GM18507 (cell line): Measurements from ENCODE around the gene ZFP1.

Experiments used
- DNase-seq: peaks from one replicate; pipeline ENCODE4 v3.0.0; 2011; ENCODE audit warnings: low read depth; ENCODE audit not compliant: insufficient read length; ENCODE audit errors: extremely low spot score
- FAIRE-seq: peaks from 2 replicates; lab custom pipeline; 2011; peaks lifted over from hg19 to GRCh38; lab: Jason Lieb, UNC

Gene ZFP1

GRCh38 chr16:75217389-75217851, 69.1 kb downstream of the ZFP1 start:
- no peak for FAIRE-seq
- DNase-seq = no peak

GRCh38 chr16:75218256-75219076, 70.1 kb downstream of the ZFP1 start, which contains the start of gene CTRB1:
TSS of gene CTRB1 (plus strand) at chr16:75218988. CDS start at chr16:75219008, 20 bp downstream.
- FAIRE-seq = peak; percentile 78
- DNase-seq = peak; percentile 40

GRCh38 chr16:75219088-75219487, 70.8 kb downstream of the ZFP1 start:
- FAIRE-seq (no peak), DNase-seq (no peak)

DNA sequence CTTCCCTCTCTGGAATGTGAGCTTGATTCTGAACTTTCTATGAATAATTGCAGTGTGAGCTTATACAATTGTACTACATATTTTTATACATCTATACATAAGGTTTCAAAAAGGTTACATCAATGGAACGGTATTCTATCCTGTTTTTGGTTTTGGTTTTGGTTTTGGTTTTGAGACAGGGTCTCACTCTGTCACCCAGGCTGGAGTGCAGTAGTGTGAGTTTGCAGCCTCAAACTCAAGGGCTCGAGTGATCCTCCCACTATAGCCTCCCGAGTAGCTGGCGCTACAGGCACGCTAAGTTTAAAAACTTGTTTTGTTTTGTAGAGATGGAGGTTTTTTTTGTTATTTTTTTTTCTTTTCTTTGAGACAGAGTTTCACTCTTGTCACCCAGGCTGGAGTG, 71.5 kb downstream of the ZFP1 start:
- DNase-seq (no peak), FAIRE-seq (peak; percentile 67)
